Measurements from ENCODE around the gene DCST1. TPM values are rescaled to one million over a fixed set of nuclear protein-coding genes. Genes with fewer than 3 reads are reported as not detected.

Gene DCST1
- total and polyA plus RNA-seq, 2 of the 4 experiments (the other 2 are of a cell fraction) = not detected

DNA sequence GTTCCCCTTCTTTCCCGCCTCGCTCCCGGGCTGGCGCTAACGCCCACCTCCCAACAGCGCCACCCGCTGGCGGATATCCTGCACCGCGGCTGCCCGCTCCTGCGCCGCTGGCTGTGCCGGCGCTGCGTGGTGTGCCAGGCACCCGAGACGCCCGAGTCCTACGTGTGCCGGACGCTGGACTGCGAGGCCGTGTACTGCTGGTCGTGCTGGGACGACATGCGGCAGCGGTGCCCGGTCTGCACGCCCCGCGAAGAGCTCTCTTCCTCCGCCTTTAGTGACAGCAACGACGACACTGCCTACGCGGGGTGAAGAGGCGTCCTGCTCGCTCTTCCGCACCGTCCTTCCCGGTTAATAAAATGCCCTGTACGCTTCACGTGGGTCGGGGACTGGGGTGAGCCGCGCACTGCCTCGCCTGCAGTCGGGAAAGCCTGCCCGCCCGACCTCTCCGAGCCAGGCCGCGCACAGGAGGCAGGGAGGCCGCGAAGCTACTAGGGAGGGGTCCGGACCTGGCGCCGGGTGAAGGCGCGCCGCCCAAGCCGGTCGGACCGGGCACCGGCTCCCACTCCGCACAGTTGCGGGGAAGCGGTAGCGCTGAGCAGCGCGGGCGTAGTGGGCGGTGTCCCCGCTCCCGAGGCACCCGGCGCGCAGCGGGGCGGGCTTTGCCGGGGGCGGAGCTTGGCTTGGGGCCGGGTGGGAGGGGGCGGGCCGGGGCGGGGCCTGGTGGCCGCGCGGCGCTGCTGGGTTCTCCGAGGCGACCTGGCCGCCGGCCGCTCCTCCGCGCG lies 17.1 kb downstream of the DCST1 start, which contains the start of gene ADAM15:
TSS of gene ADAM15 (plus strand) at position 757 of the 782 bp plus-strand sequence. CDS start 71 bp downstream, outside the sequence.
- peak within 1 kb of the TSS; percentile 43; the same call in 1 of the 2 replicates for H3K27ac ChIP-seq (ENCODE audit: insufficient read depth, low read length)
- peak within 1 kb of the TSS; percentile 75 for H3K4me3 ChIP-seq (ENCODE audit: insufficient read depth, low read depth, low read length)
- H2BK15ac ChIP-seq (ENCODE audit: low read depth, low read length) = peak within 1 kb of the TSS; percentile 20; the same call in 1 of the 3 replicates
- peaks cover 5% of the 10 kb centered on the region; the same call in 1 of the 2 replicates for H3K9me1 ChIP-seq (ENCODE audit: insufficient read depth, low read length)
- peak within 1 kb of the TSS; percentile 55 to 80; a peak in 3 of 4 replicates for H4K8ac ChIP-seq (ENCODE audit: low read depth in 2 of 2, low read length in 2 of 2)
- H2AK9ac ChIP-seq (replicated peaks; ENCODE audit: low read depth, low read length, poor library complexity) = peak within 1 kb of the TSS; percentile 96
- H4K91ac ChIP-seq (ENCODE audit: insufficient read depth, low read depth, low read length) = peak within 1 kb of the TSS; percentile 60
- peak within 1 kb of the TSS; percentile 69; the same call in 1 of the 2 replicates for H3K14ac ChIP-seq (replicated peaks; ENCODE audit: low read depth, low read length)
- H3K79me1 ChIP-seq (ENCODE audit: low read depth in 1 of 2, low read length in 2 of 2) = peaks cover 0 to 15% of the 10 kb centered on the region in 2 experiments; a peak in 2 of 4 replicates
- dilution Hi-C loops (cut with HindIII; ENCODE audit: low sequenced_read_pairs, unreplicated experiment) = no loop called here
- H2BK5ac ChIP-seq (ENCODE audit: low read depth, low read length, poor library complexity, severe bottlenecking) = peak within 1 kb of the TSS; percentile 43
- peak within 1 kb of the TSS; percentile 99 for H2AFZ ChIP-seq (replicated peaks; ENCODE audit: low read length, poor library complexity)
- H3K36me3 ChIP-seq (ENCODE audit: control insufficient read depth, insufficient read depth, low read length) = peaks cover 2% of the 10 kb centered on the region; the same call in 1 of the 2 replicates
- H2BK120ac ChIP-seq (ENCODE audit: low read depth, low read length) = peak within 1 kb of the TSS; percentile 20; the same call in 1 of the 2 replicates
- 2% methylated on average over 44 of the region's 99 CpGs; no CpG with 5 or more reads in 1 of the 2 experiments for WGBS, 2 experiments (ENCODE audit: extremely low coverage in 2 of 2, insufficient read length in 1 of 2)
- ChIA-PET CTCF (interaction anchor here (1.0 to 1.3 kb wide), 4 partner anchors 10 to 34 kb away, joined by 3 to 7 read pairs (median 3); no protein-coding TSS in a partner anchor), POLR2A (ENCODE audit: unreplicated experiment) (interaction anchor here (0.6 kb wide), 4 partner anchors 41 to 727 kb away, joined by 3 to 7 read pairs (median 3); partner anchors contain the start of gene SHC1)
- H3K27me3 ChIP-seq (ENCODE audit: control insufficient read depth, insufficient read depth, low read length) = no peaks in the 10 kb centered on the region
- peak within 1 kb of the TSS; percentile 76 for H3K23ac ChIP-seq (ENCODE audit: low read depth, low read length)
- H3K4me2 ChIP-seq (ENCODE audit: low read depth, low read length) = peak within 1 kb of the TSS; percentile 93
- intact Hi-C loops (cut with micrococcal nuclease) = loop anchor here (5.0 kb wide), 1 partner anchor 48 kb away; the partner anchor contains the start of gene ZBTB7B
- no peaks in the 10 kb centered on the region; the same call in 1 of the 2 replicates for H4K20me1 ChIP-seq (ENCODE audit: insufficient read depth, low read length)
- peak within 1 kb of the TSS; percentile 62 for H3K9ac ChIP-seq (ENCODE audit: low read depth, low read length)
- H3K9me3 ChIP-seq (ENCODE audit: control insufficient read depth, insufficient read depth, low read length) = no peaks in the 10 kb centered on the region
- 0 out of 2 replicates have a peak within 1 kb of the TSS, but pooled peaks have one; percentile 6 for H3K18ac ChIP-seq (ENCODE audit: low read depth, low read length)
- H4K5ac ChIP-seq (ENCODE audit: low read depth, low read length) = no peak within 1 kb of the TSS; the same call in 1 of the 2 replicates
- ATAC-seq (ENCODE audit: low read depth) = peak; percentile 85
- H2AK5ac ChIP-seq (ENCODE audit: low read depth, low read length) = peak within 1 kb of the TSS; percentile 33
- in situ Hi-C loops (cut with MboI; ENCODE audit: low sequenced_read_pairs) = loop anchor here (10.0 kb wide), 1 partner anchor 96 kb away; the partner anchor contains the start of gene PBXIP1
- BruUV-seq (replicated peaks) = no TSS peak
- H3K56ac ChIP-seq (ENCODE audit: extremely low read depth, insufficient read depth, low read length) = peak within 1 kb of the TSS; percentile 35; the same call in 1 of the 2 replicates
- H3K4ac ChIP-seq (ENCODE audit: low read depth, low read length) = peak within 1 kb of the TSS; percentile 55
- peaks cover 8% of the 10 kb centered on the region for H3K4me1 ChIP-seq (ENCODE audit: control insufficient read depth, insufficient read depth, low read length)
- peak; percentile 53 for DNase-seq
- H2BK20ac ChIP-seq (ENCODE audit: low read depth, low read length) = no peak within 1 kb of the TSS
- peak; percentile 34; the same call in 1 of the 2 replicates for TF ChIP-seq MXI1 (IDR thresholded peaks at IDR 0.05; ENCODE audit: borderline replicate concordance, low read depth, low read length)
- no peak for TF ChIP-seq CEBPB (IDR thresholded peaks at IDR 0.05; ENCODE audit: low read depth, low read length)
- peak; percentile 29; the same call in 1 of the 2 replicates for TF ChIP-seq MAZ (IDR thresholded peaks at IDR 0.05; ENCODE audit: borderline replicate concordance, low read depth, low read length)
- no peak for TF ChIP-seq CHD1 (IDR thresholded peaks at IDR 0.05; ENCODE audit: low read depth, low read length)
- TF ChIP-seq FOS (IDR thresholded peaks at IDR 0.05; ENCODE audit: low read depth, low read length) = no peak
- TF ChIP-seq NFE2L2 (IDR thresholded peaks at IDR 0.05; ENCODE audit: low read depth, low read length) = no peak
- TF ChIP-seq RCOR1 (IDR thresholded peaks at IDR 0.05; ENCODE audit: insufficient replicate concordance, low read length) = no peak
- TF ChIP-seq, protein P1, sequence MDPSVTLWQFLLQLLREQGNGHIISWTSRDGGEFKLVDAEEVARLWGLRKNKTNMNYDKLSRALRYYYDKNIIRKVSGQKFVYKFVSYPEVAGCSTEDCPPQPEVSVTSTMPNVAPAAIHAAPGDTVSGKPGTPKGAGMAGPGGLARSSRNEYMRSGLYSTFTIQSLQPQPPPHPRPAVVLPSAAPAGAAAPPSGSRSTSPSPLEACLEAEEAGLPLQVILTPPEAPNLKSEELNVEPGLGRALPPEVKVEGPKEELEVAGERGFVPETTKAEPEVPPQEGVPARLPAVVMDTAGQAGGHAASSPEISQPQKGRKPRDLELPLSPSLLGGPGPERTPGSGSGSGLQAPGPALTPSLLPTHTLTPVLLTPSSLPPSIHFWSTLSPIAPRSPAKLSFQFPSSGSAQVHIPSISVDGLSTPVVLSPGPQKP (IDR thresholded peaks at IDR 0.05; ENCODE audit: borderline replicate concordance, low read depth, low read length) = no peak
- peak; percentile 60 for TF ChIP-seq SMC3 (IDR thresholded peaks at IDR 0.05; ENCODE audit: low read depth, low read length)
- TF ChIP-seq RAD21 (IDR thresholded peaks at IDR 0.05; ENCODE audit: low read length) = peak; percentile 53
- no peak for TF ChIP-seq USF2 (IDR thresholded peaks at IDR 0.05; ENCODE audit: low read depth, low read length)
- TF ChIP-seq POLR2A (IDR thresholded peaks at IDR 0.05; ENCODE audit: low read depth, low read length) = no peak
- no peak for TF ChIP-seq MAFK (IDR thresholded peaks at IDR 0.05; ENCODE audit: low read depth, low read length)
- TF ChIP-seq RFX5 (IDR thresholded peaks at IDR 0.05; ENCODE audit: low read depth, low read length) = no peak

All from IMR-90 (cell line).